Mesendoderm (in vitro differentiated cells): Measurements from ENCODE around the gene SREBF1.

Experiments
- DNase-seq: peaks from one replicate; pipeline ENCODE4 v3.0.0; 2013
- H2AK5ac ChIP-seq: 2 replicates; pipeline ENCODE4 v1.6.1; 2013; ENCODE audit warnings: low read length, inconsistent platforms
- H2BK120ac ChIP-seq: 2 replicates; pipeline ENCODE4 v1.6.1; 2013; ENCODE audit warnings: low read depth, mild to moderate bottlenecking, low read length, moderate library complexity, mixed read lengths
- H2BK15ac ChIP-seq: replicated peaks from 2 replicates; pipeline ENCODE4 v1.6.1; 2013; ENCODE audit warnings: low read depth, mild to moderate bottlenecking, moderate library complexity
- H2BK5ac ChIP-seq: 2 replicates; pipeline ENCODE4 v1.6.1; 2013; ENCODE audit warnings: low read length, inconsistent platforms
- H3K18ac ChIP-seq: 2 replicates; pipeline ENCODE4 v1.6.1; 2013; ENCODE audit warnings: mild to moderate bottlenecking, low read length, mixed read lengths
- H3K23ac ChIP-seq: one replicate; pipeline ENCODE4 v1.6.1; 2013; ENCODE audit warnings: low read length
- H3K27ac ChIP-seq: 2 replicates; pipeline ENCODE4 v1.5.1; 2013; ENCODE audit warnings: low read depth, mild to moderate bottlenecking, inconsistent platforms, low read length, moderate library complexity
- H3K27me3 ChIP-seq: 2 replicates; pipeline ENCODE4 v1.6.1; 2013; ENCODE audit warnings: low read length, control low read depth, mild to moderate bottlenecking, inconsistent platforms; ENCODE audit not compliant: insufficient read depth, poor library complexity
- H3K36me3 ChIP-seq: 2 replicates; pipeline ENCODE4 v1.6.1; 2013; ENCODE audit warnings: low read length, inconsistent platforms; ENCODE audit not compliant: control insufficient read depth, insufficient read depth
- H3K4ac ChIP-seq: one replicate; pipeline ENCODE4 v1.6.1; 2013; ENCODE audit warnings: low read depth, mild to moderate bottlenecking, low read length, moderate library complexity
- H3K4me1 ChIP-seq: 2 replicates; pipeline ENCODE4 v1.6.1; 2013; ENCODE audit warnings: low read depth, low read length, inconsistent platforms; ENCODE audit not compliant: control insufficient read depth
- H3K4me2 ChIP-seq: 2 replicates; pipeline ENCODE4 v1.6.1; 2013; ENCODE audit warnings: low read length
- H3K4me3 ChIP-seq: 2 replicates; pipeline ENCODE4 v1.5.1; 2013; ENCODE audit warnings: mild to moderate bottlenecking, low read length
- H3K56ac ChIP-seq: one replicate; pipeline ENCODE4 v1.6.1; 2013; ENCODE audit warnings: low read length
- H3K79me1 ChIP-seq: 2 replicates; pipeline ENCODE4 v1.6.1; 2013; ENCODE audit warnings: low read length, inconsistent platforms
- H3K79me2 ChIP-seq: 2 replicates; pipeline ENCODE4 v1.6.1; 2013; ENCODE audit warnings: mild to moderate bottlenecking, low read length; ENCODE audit not compliant: control insufficient read depth, insufficient read depth
- H3K9ac ChIP-seq: 2 replicates; pipeline ENCODE4 v1.6.1; 2013; ENCODE audit warnings: low read length, inconsistent platforms
- H4K5ac ChIP-seq: one replicate; pipeline ENCODE4 v1.6.1; 2013; ENCODE audit warnings: low read length
- H4K8ac ChIP-seq: one replicate; pipeline ENCODE4 v1.6.1; 2013; ENCODE audit warnings: low read depth, mild to moderate bottlenecking, control low read depth, low read length, moderate library complexity
- WGBS: extraction: QIAGEN DNeasy Blood & Tissue Kit; methylation state at CpG from one replicate; pipeline ENCODE4 v1.1.7; 2013; ENCODE audit warnings: low lambda C conversion rate, missing lambda C conversion rate; ENCODE audit not compliant: insufficient coverage; ENCODE audit errors: extremely low coverage; 5-methylcytosine and 5-hydroxymethylcytosine counted together

Gene SREBF1

DNA sequence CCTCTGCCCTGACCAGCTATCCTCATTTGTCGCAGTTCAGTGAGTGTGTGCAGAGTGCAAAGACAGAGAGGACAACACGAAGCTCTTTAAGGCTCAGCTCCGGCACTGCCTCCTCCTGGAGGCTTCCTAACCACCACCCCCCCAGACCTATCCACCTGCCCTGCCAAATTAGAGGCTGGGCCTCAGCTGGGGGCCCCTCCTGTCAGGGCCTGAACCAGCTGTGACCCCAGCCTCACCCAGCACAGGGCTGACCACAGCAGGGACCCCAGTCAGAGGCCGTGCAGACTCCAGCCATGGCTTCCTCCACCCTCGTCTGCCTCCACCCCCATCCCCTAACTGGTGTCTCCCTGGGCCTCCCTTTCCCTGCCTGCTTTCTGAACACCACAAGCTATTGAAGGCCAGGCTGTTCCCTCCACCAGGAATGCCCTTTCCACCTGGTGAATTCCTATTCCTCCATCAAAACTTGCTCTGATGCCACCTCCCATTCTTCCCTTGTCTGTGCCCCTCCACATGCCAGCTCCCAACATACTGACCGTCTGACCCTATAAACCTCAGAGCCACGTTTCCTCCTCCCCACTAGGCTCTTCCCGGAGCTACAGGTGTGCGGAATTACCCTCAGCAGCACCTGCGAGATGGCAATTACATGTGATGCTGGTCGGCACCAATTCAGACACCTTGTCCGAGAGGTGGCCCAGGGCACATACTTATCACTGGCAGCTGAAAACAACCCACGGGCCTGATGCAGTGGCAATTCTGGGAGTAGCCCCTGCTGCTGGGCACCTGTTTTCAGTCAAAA lies 8.8 kb downstream of the SREBF1 start:
- H3K4ac ChIP-seq = no peak overlapping the region
- no peak overlapping the region for H3K18ac ChIP-seq
- H3K27me3 ChIP-seq = no peaks in the 10 kb centered on the region

DNA sequence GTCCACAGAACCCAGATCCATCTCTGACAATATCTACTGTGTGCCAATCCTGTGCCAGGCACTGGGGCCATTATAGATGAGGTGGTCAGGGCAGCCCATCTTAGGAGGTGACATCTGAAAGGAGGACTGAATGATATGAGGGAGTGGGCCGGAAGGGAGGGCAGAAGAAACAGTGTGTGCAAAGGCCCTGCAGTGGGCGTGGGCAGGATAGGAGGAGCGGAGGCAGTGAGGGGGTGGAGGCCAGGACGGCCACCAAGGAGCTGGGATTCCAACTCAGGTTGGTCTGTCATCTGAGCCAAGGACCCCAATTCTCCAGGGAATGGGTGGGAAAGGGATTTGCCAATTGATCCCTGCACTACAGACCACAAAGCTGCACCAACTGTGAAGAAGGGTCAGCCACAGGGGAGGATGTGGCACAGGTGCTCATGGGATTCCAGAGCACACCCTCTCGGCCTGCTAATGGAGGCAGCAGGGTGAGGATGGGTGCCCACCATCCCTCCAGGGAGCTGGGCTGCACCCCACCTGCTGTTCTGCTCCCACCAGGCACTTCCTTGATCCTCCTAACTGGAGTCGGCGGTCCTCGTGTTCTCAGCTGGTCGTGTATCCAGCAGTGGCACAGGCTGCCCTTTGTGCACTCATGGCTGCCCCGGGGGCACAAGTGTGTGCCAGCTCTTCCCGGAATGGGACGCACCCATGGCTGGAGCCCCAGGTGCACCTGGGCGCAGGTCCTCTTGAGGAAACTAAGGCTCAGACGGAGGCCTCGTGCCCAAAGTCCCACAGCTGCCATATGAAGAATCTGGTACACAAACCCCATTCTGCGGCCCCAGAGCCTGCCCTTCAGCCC lies 9.6 kb downstream of the SREBF1 start:
- no peaks in the 10 kb centered on the region for H3K36me3 ChIP-seq
- H3K4me2 ChIP-seq = no peak overlapping the region
- H4K8ac ChIP-seq = no peak overlapping the region
- peaks cover 20% of the 10 kb centered on the region for H3K4me1 ChIP-seq
- no peak overlapping the region for H3K56ac ChIP-seq
- no peak overlapping the region for H2BK5ac ChIP-seq
- no peak overlapping the region for H2BK120ac ChIP-seq
- no peak overlapping the region for H3K4me3 ChIP-seq
- no CpG with 5 or more reads among the region's 16 CpGs for WGBS
- H3K9ac ChIP-seq = no peak overlapping the region
- H3K27me3 ChIP-seq = no peaks in the 10 kb centered on the region
- H3K79me1 ChIP-seq = peaks cover 37% of the 10 kb centered on the region
- no peak overlapping the region for H4K5ac ChIP-seq
- H3K27ac ChIP-seq = no peak overlapping the region
- H3K23ac ChIP-seq = no peak overlapping the region
- DNase-seq = no peak
- H3K79me2 ChIP-seq = peaks cover 60% of the 10 kb centered on the region
- H2AK5ac ChIP-seq = no peak overlapping the region
- H3K18ac ChIP-seq = no peak overlapping the region
- no peak overlapping the region for H2BK15ac ChIP-seq
- H3K4ac ChIP-seq = no peak overlapping the region

More for the DNA sequence above, 8.8 kb downstream of the SREBF1 start:
- Histone ChIP-seq H3K4me1 (peaks cover 16% of the 10 kb centered on the region), H2BK120ac (no peak overlapping the region), H4K8ac (no peak overlapping the region), H3K23ac (peak overlapping the region; percentile 30), H3K4me2 (no peak overlapping the region), H3K4me3 (no peak overlapping the region), H3K36me3 (no peaks in the 10 kb centered on the region), H3K9ac (no peak overlapping the region), H2BK15ac (no peak overlapping the region), H2AK5ac (no peak overlapping the region), H3K79me1 (peaks cover 31% of the 10 kb centered on the region), H4K5ac (no peak overlapping the region), H3K27ac (no peak overlapping the region), H2BK5ac (no peak overlapping the region), H3K56ac (no peak overlapping the region), H3K79me2 (peaks cover 57% of the 10 kb centered on the region)
- DNase-seq = no peak
- no CpG with 5 or more reads among the region's 13 CpGs for WGBS

DNA sequence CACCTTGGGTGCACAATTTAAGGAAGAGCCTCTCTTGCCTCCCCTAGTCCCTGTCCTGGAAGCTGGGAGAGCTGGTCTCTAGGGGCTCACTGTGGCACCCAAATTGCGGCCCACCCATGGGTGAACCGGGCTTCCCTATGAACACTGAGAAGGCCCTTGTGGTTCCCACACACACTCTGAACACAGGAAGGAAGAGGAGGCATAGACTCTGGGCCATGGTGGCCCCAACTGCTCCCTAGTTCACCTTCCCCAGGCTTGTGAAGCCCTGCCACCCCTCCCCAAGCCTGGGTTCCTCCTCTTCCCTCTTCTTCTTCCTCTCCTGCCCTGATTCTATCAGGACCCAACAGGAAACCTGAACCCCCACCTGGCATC lies 10.5 kb downstream of the SREBF1 start:
- Histone ChIP-seq H3K9ac (no peak overlapping the region), H2BK5ac (no peak overlapping the region), H3K23ac (no peak overlapping the region), H3K4me1 (peaks cover 20% of the 10 kb centered on the region), H2BK15ac (no peak overlapping the region), H2AK5ac (no peak overlapping the region), H3K18ac (no peak overlapping the region), H3K4me3 (no peak overlapping the region), H3K79me2 (peaks cover 57% of the 10 kb centered on the region), H3K56ac (no peak overlapping the region), H2BK120ac (no peak overlapping the region), H3K4me2 (no peak overlapping the region), H3K4ac (no peak overlapping the region), H3K27ac (no peak overlapping the region), H4K5ac (no peak overlapping the region), H3K36me3 (no peaks in the 10 kb centered on the region), H4K8ac (no peak overlapping the region), H3K79me1 (peaks cover 38% of the 10 kb centered on the region), H3K27me3 (no peaks in the 10 kb centered on the region)
- WGBS = no CpG with 5 or more reads among the region's 2 CpGs
- no peak for DNase-seq

DNA sequence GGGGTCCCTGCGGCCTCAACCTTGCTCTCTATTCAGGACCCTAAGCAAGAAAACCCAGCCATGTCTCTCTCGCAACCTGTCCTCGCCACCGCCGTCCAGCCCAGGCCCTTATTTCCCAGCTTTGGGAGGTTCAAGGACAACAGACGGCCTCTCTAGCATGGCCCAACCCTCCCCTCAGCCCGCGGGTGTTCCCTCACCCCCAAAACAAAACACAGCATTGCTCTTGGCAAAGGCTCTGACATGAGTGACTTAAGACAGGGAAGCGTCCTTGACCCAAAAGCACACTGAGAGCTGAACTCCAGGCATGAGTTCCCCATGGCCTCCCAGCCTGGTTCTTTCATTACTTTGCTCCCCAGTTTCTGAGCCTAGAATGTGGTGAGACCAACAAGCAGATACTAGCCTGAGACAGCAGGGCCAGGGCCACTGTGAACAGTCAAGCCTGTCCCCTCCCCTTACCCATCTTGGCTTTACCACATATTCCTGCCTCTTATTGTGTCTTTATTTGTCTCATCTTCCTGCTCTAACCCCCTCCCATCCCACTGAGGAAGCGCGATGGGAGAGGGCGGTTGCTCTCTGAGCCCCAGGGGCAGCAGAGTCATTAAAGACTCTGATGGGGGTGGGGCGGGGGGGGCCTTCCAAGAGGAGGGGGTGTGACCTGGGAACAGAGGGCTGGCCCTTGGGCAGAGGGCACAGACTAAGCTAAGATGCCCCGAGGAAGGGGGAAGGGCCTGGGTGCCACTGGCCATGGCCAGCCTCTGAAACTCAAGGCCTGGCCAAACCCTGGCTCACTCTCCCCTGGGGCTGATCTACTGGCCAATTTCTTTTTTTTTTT lies 11.8 kb downstream of the SREBF1 start:
- no peak overlapping the region for H4K8ac ChIP-seq
- peak; percentile 80 for DNase-seq
- peak overlapping the region; percentile 8 for H3K4ac ChIP-seq
- WGBS = no CpG with 5 or more reads among the region's 14 CpGs
- no peak overlapping the region for H4K5ac ChIP-seq
- H3K18ac ChIP-seq = peak overlapping the region; percentile 72
- peak overlapping the region; percentile 73 for H2BK5ac ChIP-seq
- H3K27ac ChIP-seq = peak overlapping the region; percentile 36
- no peaks in the 10 kb centered on the region for H3K36me3 ChIP-seq
- peak overlapping the region; percentile 11 for H2AK5ac ChIP-seq
- H3K4me3 ChIP-seq = no peak overlapping the region
- H3K56ac ChIP-seq = peak overlapping the region; percentile 89
- no peak overlapping the region for H3K23ac ChIP-seq
- H3K79me1 ChIP-seq = peaks cover 38% of the 10 kb centered on the region
- no peak overlapping the region for H2BK15ac ChIP-seq
- H3K4me2 ChIP-seq = no peak overlapping the region
- no peak overlapping the region for H2BK120ac ChIP-seq
- no peaks in the 10 kb centered on the region for H3K27me3 ChIP-seq
- peak overlapping the region; percentile 65 for H3K9ac ChIP-seq
- peaks cover 20% of the 10 kb centered on the region for H3K4me1 ChIP-seq
- H3K79me2 ChIP-seq = peaks cover 48% of the 10 kb centered on the region

DNA sequence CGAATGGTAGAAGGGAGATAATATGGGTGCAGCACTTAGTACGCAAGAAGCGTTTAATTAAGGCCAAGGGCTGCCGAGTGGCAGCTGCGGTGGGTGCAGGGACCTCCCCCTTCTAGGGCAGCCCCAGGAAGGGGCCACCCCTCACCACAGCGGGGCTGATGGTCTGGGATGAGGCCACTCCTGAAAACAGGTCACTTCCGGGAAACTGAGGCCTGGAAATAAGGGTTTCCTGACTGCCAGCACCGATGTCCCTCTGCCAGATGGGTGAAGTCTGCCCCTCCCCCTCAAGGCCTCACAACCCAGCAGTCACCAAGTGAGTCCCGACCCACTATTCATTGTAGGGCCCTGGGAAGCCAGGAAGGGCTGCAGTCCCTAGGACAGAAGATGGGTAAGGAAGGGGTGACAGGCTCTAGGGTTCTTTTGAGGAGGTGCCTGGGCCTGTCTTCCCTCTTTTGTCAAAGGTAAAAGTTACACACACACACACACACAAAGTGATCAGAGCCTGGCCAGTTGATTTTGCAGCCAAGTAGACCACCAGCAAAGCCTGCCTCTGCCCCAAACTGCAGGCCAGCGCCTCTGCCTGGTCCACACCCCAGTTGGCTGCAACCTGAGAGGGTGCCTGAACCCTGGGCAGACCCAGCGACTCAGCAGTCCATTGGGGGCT lies 12.5 kb downstream of the SREBF1 start:
- Histone ChIP-seq H2AK5ac (peak overlapping the region; percentile 81), H3K36me3 (no peaks in the 10 kb centered on the region), H3K4me1 (peaks cover 20% of the 10 kb centered on the region), H3K4me2 (peak overlapping the region; percentile 50), H3K27me3 (no peaks in the 10 kb centered on the region), H3K79me2 (peaks cover 40% of the 10 kb centered on the region), H3K18ac (peak overlapping the region; percentile 72), H3K4ac (peak overlapping the region; percentile 61), H3K27ac (peak overlapping the region; percentile 36), H2BK5ac (peak overlapping the region; percentile 87), H3K56ac (peak overlapping the region; percentile 89), H2BK15ac (no peak overlapping the region), H2BK120ac (no peak overlapping the region), H3K79me1 (peaks cover 34% of the 10 kb centered on the region), H4K8ac (no peak overlapping the region), H3K4me3 (no peak overlapping the region), H3K9ac (peak overlapping the region; percentile 65), H4K5ac (no peak overlapping the region), H3K23ac (no peak overlapping the region)
- no CpG with 5 or more reads among the region's 11 CpGs for WGBS
- peak; percentile 57 for DNase-seq
